Endothelial cell of umbilical vein (primary cell): ENCODE results near the gene GSE1.

Experiments used
- CTCF ChIP-seq, 2 donors: IDR thresholded peaks; 1 replicate in 1 of 2; 2 replicates in 1 of 2; pipeline ENCODE4 v1.5.1; 2011; ENCODE audit warnings: low read length in 2 of 2, mild to moderate bottlenecking in 2 of 2, moderate library complexity in 2 of 2, control low read depth in 1 of 2, inconsistent platforms in 1 of 2, low read depth in 1 of 2; ENCODE audit not compliant: insufficient read depth in 1 of 2; ENCODE audit errors: extremely low read depth in 1 of 2
- EZH2 ChIP-seq: IDR thresholded peaks from 2 replicates; pipeline ENCODE4 v1.6.1; 2012; ENCODE audit warnings: borderline replicate concordance, low read depth, mild to moderate bottlenecking, moderate library complexity, low read length, inconsistent platforms; ENCODE audit not compliant: severe bottlenecking
- FOS ChIP-seq: IDR thresholded peaks from 2 replicates; pipeline ENCODE4 v1.6.1; 2011; ENCODE audit warnings: mild to moderate bottlenecking, low read length, moderate library complexity, borderline replicate concordance; ENCODE audit not compliant: insufficient read depth
- GATA2 ChIP-seq: IDR thresholded peaks from 2 replicates; pipeline ENCODE4 v1.7.0; 2011; ENCODE audit warnings: low read depth, mild to moderate bottlenecking, moderate library complexity, mixed read lengths, low read length; ENCODE audit not compliant: insufficient read length, insufficient read depth
- MYC ChIP-seq: IDR thresholded peaks from one replicate; pipeline ENCODE4 v1.6.1; 2011; ENCODE audit warnings: mild to moderate bottlenecking, low read depth, low read length
- POLR2A ChIP-seq: IDR thresholded peaks from 2 replicates; pipeline ENCODE4 v1.6.1; 2012; ENCODE audit warnings: low read depth, mild to moderate bottlenecking, control low read depth, low read length
- POLR2AphosphoS5 ChIP-seq: IDR thresholded peaks from 2 replicates; pipeline ENCODE4 v1.6.1; 2012; ENCODE audit warnings: low read depth, mild to moderate bottlenecking, control low read depth, low read length, moderate library complexity; ENCODE audit not compliant: insufficient read depth
- TF ChIP-seq, protein P1 (sequence below): IDR thresholded peaks from 2 replicates; pipeline ENCODE4 v1.6.1; 2011; ENCODE audit not compliant: insufficient read depth, insufficient read length

DNA sequence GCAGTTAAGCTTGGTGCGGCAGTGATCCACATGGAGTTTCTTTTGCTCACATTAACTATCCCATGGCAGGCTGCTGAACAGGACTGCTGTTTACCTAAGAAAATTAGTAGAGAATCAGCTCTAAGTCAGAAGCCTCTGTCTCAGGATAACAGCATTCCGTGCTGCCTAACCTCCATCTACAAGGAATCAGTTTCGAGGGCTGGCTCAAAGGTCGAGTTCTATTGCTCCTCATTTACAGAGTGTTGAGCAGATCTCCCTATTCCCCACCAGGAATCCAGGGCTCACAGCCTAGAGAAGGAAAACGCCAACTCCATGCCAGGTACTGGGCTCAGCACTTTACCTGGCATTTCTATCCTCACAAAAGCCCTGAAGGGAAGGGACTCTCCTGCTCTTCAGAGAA is 65.7 kb downstream of the GSE1 start:
- no peak for TF ChIP-seq CTCF (IDR thresholded peaks at IDR 0.05; ENCODE audit: extremely low read depth in 1 of 2, insufficient read depth in 1 of 2, low read depth in 1 of 2, low read length in 2 of 2)
- no peak for TF ChIP-seq POLR2A
- TF ChIP-seq, protein P1, sequence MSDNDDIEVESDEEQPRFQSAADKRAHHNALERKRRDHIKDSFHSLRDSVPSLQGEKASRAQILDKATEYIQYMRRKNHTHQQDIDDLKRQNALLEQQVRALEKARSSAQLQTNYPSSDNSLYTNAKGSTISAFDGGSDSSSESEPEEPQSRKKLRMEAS = no peak
- TF ChIP-seq POLR2AphosphoS5 = no peak
- no peak for TF ChIP-seq EZH2
- no peak for TF ChIP-seq MYC
- no peak for TF ChIP-seq FOS
- no peak for TF ChIP-seq GATA2
